Uterus (tissue), 4 donors: ENCODE measurements around the gene ANKFN1. TPM values are rescaled to one million over a fixed set of nuclear protein-coding genes. Genes with fewer than 3 reads are reported as not detected.

Source experiments
- DNase-seq, 2 donors: peaks; one replicate each; pipeline ENCODE4 v3.0.0-alpha.2; 2019 to 2020
- H3K27ac ChIP-seq, 2 donors: fragments of 200-600 bp; sonication (generic); 1 replicate in 1 of 2; 2 replicates in 1 of 2; pipeline ENCODE4 v1.5.1; 2016 to 2018
- H3K27me3 ChIP-seq, 2 donors: fragments of 200-600 bp; sonication (generic); one replicate each; pipeline ENCODE4 v1.5.1; 2018 to 2019; ENCODE audit warnings: control low read depth in 1 of 2
- H3K36me3 ChIP-seq, 2 donors: fragments of 200-600 bp; sonication (generic); one replicate each; pipeline ENCODE4 v1.5.1; 2019; ENCODE audit warnings: control low read depth in 1 of 2
- H3K4me1 ChIP-seq, 2 donors: fragments of 200-600 bp; sonication (generic); one replicate each; pipeline ENCODE4 v1.5.1; 2018 to 2019; ENCODE audit warnings: control low read depth in 1 of 2
- H3K4me3 ChIP-seq, 2 donors: fragments of 200-600 bp; sonication (generic); 1 replicate in 1 of 2; 2 replicates in 1 of 2; pipeline ENCODE4 v1.5.1; 2018 to 2019; ENCODE audit warnings: mild to moderate bottlenecking in 1 of 2
- H3K9me3 ChIP-seq, 2 donors: fragments of 200-600 bp; sonication (generic); one replicate each; pipeline ENCODE4 v1.5.1; 2019; ENCODE audit warnings: control low read depth in 1 of 2
- POLR2A ChIP-seq, 2 donors: fragments of 450-650 bp; IDR thresholded peaks; one replicate each; pipeline ENCODE4 v1.6.1; 2016; ENCODE audit warnings: antibody characterized with exemption in 2 of 2, mild to moderate bottlenecking in 1 of 2, moderate library complexity in 1 of 2
- intact Hi-C: fragments of 100-400 bp; cut with DNase I; formaldehyde crosslinking; loops from one replicate; pipeline ENCODE4 v1.15.1; 2023; ENCODE audit warnings: low total_unique reads
- total RNA-seq, 4 donors: library from RNA; depleted of rRNA in 3 of 4; stranded (reverse); fragments of >200 nt in 3 of 4; gene quantifications; one replicate each; pipeline versions ENCODE4 v1.1.0 to v1.2.4, GENCODE V29; 2014 to 2023
- TF ChIP-seq, protein P1 (sequence below), 4 experiments: fragments of 200-600 bp in 2 of 4; fragments of 450-650 bp in 2 of 4; sonication (generic) in 2 of 4; IDR thresholded peaks; one replicate each; pipeline ENCODE4 v1.5.1; 2016 to 2019; ENCODE audit warnings: antibody characterized with exemption in 4 of 4, mild to moderate bottlenecking in 2 of 4, moderate library complexity in 1 of 4
- donor health status: DM: yes; HTN: yes; CAD: no.

The ANKFN1 gene
- total RNA-seq, 4 donors from 2014 or later = 0.27 to 2.6 TPM; not detected in 2

DNA sequence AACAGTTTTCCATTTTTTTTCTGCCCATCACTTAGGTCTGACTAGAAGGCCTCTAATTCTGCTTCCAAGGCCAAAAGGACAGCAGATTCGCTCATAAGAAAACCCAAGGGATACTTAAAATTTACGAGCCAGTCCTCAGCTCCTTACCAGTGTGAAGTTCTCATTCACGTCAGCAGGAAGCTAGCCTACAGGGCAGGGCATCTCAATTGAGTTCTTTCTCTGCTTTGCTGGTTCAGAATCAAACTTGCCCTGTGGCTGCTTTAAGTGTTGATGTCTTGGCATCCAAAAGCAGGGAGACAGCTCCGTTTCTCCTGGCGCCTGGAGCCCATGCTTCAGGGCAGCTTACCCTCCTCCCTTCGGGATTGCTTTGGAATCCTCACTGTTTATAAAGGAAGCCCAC lies 136.0 kb downstream of the ANKFN1 start:
- no peaks in the 10 kb centered on the region for H3K9me3 ChIP-seq
- DNase-seq = no peak
- intact Hi-C loops = no loop called here
- no peak overlapping the region for H3K27ac ChIP-seq
- no peak overlapping the region for H3K4me3 ChIP-seq
- H3K27me3 ChIP-seq = no peaks in the 10 kb centered on the region
- H3K4me1 ChIP-seq = no peaks in the 10 kb centered on the region
- TF ChIP-seq, protein P1, sequence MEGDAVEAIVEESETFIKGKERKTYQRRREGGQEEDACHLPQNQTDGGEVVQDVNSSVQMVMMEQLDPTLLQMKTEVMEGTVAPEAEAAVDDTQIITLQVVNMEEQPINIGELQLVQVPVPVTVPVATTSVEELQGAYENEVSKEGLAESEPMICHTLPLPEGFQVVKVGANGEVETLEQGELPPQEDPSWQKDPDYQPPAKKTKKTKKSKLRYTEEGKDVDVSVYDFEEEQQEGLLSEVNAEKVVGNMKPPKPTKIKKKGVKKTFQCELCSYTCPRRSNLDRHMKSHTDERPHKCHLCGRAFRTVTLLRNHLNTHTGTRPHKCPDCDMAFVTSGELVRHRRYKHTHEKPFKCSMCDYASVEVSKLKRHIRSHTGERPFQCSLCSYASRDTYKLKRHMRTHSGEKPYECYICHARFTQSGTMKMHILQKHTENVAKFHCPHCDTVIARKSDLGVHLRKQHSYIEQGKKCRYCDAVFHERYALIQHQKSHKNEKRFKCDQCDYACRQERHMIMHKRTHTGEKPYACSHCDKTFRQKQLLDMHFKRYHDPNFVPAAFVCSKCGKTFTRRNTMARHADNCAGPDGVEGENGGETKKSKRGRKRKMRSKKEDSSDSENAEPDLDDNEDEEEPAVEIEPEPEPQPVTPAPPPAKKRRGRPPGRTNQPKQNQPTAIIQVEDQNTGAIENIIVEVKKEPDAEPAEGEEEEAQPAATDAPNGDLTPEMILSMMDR (IDR thresholded peaks at IDR 0.05) = no peak
- no peak for TF ChIP-seq POLR2A (IDR thresholded peaks at IDR 0.05)
- H3K36me3 ChIP-seq = no peaks in the 10 kb centered on the region

- H3K4me3 ChIP-seq = no peak overlapping the region
- intact Hi-C loops = no loop called here
- no peak for DNase-seq
Measured at GRCh38 chr17:56290101-56290801, 137.0 kb downstream of the ANKFN1 start.

GRCh38 chr17:56290802-56291118 lies 137.5 kb downstream of the ANKFN1 start:
- DNase-seq = no peak
- Histone ChIP-seq H3K4me3 (no peak overlapping the region), H3K27ac (no peak overlapping the region), H3K9me3 (no peaks in the 10 kb centered on the region), H3K4me1 (no peaks in the 10 kb centered on the region), H3K27me3 (no peaks in the 10 kb centered on the region), H3K36me3 (no peaks in the 10 kb centered on the region)
- TF ChIP-seq, protein P1 (IDR thresholded peaks at IDR 0.05) = no peak
- no peak for TF ChIP-seq POLR2A (IDR thresholded peaks at IDR 0.05)
- intact Hi-C loops = no loop called here

More at GRCh38 chr17:56290101-56290801, 137.0 kb downstream of the ANKFN1 start:
- no peak overlapping the region for H3K27ac ChIP-seq
- H3K9me3 ChIP-seq = no peaks in the 10 kb centered on the region
- no peaks in the 10 kb centered on the region for H3K4me1 ChIP-seq
- TF ChIP-seq, protein P1 (IDR thresholded peaks at IDR 0.05) = no peak
- no peak for TF ChIP-seq POLR2A (IDR thresholded peaks at IDR 0.05)
- no peaks in the 10 kb centered on the region for H3K36me3 ChIP-seq
- H3K27me3 ChIP-seq = no peaks in the 10 kb centered on the region

DNA sequence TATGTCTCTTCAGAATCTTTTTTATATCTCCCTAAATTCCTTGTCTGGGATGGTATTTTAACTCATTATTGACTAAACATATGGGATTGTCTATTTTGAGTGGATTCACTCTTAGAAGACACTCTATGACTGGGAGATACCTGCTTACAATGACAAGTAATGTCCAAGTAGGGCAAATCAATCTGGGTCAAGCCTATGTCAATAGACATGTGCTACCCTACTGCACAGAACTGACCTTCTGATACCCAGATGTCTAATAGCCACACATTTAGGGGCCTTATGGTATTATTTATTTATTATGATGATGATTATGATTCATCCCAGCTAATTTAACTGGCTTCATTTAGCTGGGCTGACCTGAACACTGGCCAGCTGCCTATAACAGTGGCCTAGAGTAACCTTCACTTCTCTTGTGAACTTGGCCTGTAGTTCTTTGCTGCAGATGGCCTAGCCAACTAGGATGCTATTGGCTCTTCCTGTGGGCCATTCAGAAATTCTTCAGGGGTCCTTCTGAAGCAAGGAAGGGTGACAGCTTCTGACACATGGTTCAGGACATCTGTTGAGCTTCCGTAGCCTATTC lies 138.0 kb downstream of the ANKFN1 start:
- no peak for TF ChIP-seq POLR2A (IDR thresholded peaks at IDR 0.05)
- TF ChIP-seq, protein P1 (IDR thresholded peaks at IDR 0.05) = no peak
- H3K4me1 ChIP-seq = no peaks in the 10 kb centered on the region
- intact Hi-C loops = no loop called here
- DNase-seq = no peak
- H3K9me3 ChIP-seq = no peaks in the 10 kb centered on the region
- H3K36me3 ChIP-seq = no peaks in the 10 kb centered on the region
- no peak overlapping the region for H3K27ac ChIP-seq
- no peaks in the 10 kb centered on the region for H3K27me3 ChIP-seq
- no peak overlapping the region for H3K4me3 ChIP-seq

DNA sequence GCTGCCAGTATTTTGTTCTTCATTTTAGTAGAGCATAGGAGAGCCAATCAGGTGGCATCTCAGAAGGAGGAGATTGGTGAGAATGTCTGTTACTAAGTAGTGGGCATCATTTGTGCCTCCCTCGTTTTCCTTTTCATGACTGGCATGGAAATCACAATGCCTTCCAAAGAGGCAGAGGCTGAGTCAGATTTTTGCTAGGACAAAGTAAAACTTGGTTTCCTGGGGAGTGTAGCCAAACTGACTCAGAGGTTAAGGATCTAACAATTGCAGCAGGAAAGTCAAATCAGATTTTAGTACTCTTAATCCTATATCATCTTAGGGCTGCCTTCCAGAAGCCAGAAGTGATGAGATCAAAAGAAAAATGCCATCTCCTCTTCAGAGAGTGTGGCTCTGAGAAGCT lies 138.7 kb downstream of the ANKFN1 start:
- Histone ChIP-seq H3K9me3 (no peaks in the 10 kb centered on the region), H3K27ac (no peak overlapping the region), H3K4me1 (no peaks in the 10 kb centered on the region), H3K27me3 (no peaks in the 10 kb centered on the region), H3K36me3 (no peaks in the 10 kb centered on the region), H3K4me3 (no peak overlapping the region)
- intact Hi-C loops = no loop called here
- no peak for TF ChIP-seq POLR2A (IDR thresholded peaks at IDR 0.05)
- TF ChIP-seq, protein P1 (IDR thresholded peaks at IDR 0.05) = no peak
- no peak for DNase-seq
